ENCODE data around the gene AHCTF1.

GRCh38 chr1:246843876-246844275 lies 87.9 kb downstream of the AHCTF1 start:
- no peak for TF ChIP-seq EZH2 (IDR thresholded peaks at IDR 0.05; ENCODE audit: insufficient read depth, poor library complexity, severe bottlenecking)
- no peak for TF ChIP-seq EZH2phosphoT487 (IDR thresholded peaks at IDR 0.05; ENCODE audit: insufficient read depth, low read depth)

All from GM23248 (cell line).